Measurements from ENCODE around the gene FBXO36. TPM values are rescaled to one million over a fixed set of nuclear protein-coding genes. Genes with fewer than 3 reads are reported as not detected.

Gene FBXO36
- total RNA-seq, 2 experiments from 2014 or later, result 0.82 to 1.1 TPM

- H3K4me3 Mint-ChIP-seq, result no peak overlapping the region
- DNase-seq, result no peak
- POLR2A ChIA-PET, result no interaction called here
- CTCF ChIA-PET, result interaction anchor here (0.9 kb wide), 1 partner anchor 23 kb away, joined by 3 read pairs; no protein-coding TSS in a partner anchor
- H3K36me3 Mint-ChIP-seq (ENCODE audit: low read depth), result no peaks in the 10 kb centered on the region
- H3K9me3 Mint-ChIP-seq, result no peaks in the 10 kb centered on the region
- H3K27me3 Mint-ChIP-seq, result peaks cover 2% of the 10 kb centered on the region
- no peak overlapping the region for H3K27ac Mint-ChIP-seq
- no peaks in the 10 kb centered on the region for H3K4me1 Mint-ChIP-seq
Measured at GRCh38 chr2:230043461-230043860, 121.2 kb downstream of the FBXO36 start.

GRCh38 chr2:230046491-230046890 is 124.2 kb downstream of the FBXO36 start:
- POLR2A ChIA-PET, result no interaction called here
- CTCF ChIA-PET, result interaction anchor here (0.5 kb wide), 1 partner anchor 14 kb away, joined by 3 read pairs; no protein-coding TSS in a partner anchor
- no peaks in the 10 kb centered on the region for H3K27me3 Mint-ChIP-seq
- H3K27ac Mint-ChIP-seq, result no peak overlapping the region
- no peaks in the 10 kb centered on the region for H3K4me1 Mint-ChIP-seq
- no peak for DNase-seq
- no peak overlapping the region for H3K4me3 Mint-ChIP-seq
- H3K9me3 Mint-ChIP-seq, result no peaks in the 10 kb centered on the region
- H3K36me3 Mint-ChIP-seq (ENCODE audit: low read depth), result no peaks in the 10 kb centered on the region

GRCh38 chr2:230048010-230048671 is 125.8 kb downstream of the FBXO36 start:
- Mint-ChIP-seq H3K27me3 (no peaks in the 10 kb centered on the region), H3K36me3 (ENCODE audit: low read depth) (no peaks in the 10 kb centered on the region), H3K4me3 (no peak overlapping the region), H3K4me1 (no peaks in the 10 kb centered on the region), H3K27ac (no peak overlapping the region), H3K9me3 (no peaks in the 10 kb centered on the region)
- POLR2A ChIA-PET, result no interaction called here
- DNase-seq, result no peak
- CTCF ChIA-PET, result no interaction called here

GRCh38 chr2:230050136-230050535 is 127.8 kb downstream of the FBXO36 start:
- Mint-ChIP-seq H3K4me1 (no peaks in the 10 kb centered on the region), H3K9me3 (no peaks in the 10 kb centered on the region), H3K27me3 (no peaks in the 10 kb centered on the region), H3K27ac (no peak overlapping the region), H3K36me3 (ENCODE audit: low read depth) (no peaks in the 10 kb centered on the region), H3K4me3 (no peak overlapping the region)
- ChIA-PET POLR2A (no interaction called here), CTCF (interaction anchor here (0.6 to 2.0 kb wide), 3 partner anchors 14 to 577 kb away, joined by 3 to 7 read pairs (median 3); no protein-coding TSS in a partner anchor)
- DNase-seq, result no peak

GRCh38 chr2:230052299-230052698 is 130.0 kb downstream of the FBXO36 start:
- CTCF ChIA-PET, result interaction anchor here (2.3 kb wide), 1 partner anchor 15 kb away, joined by 11 read pairs; no protein-coding TSS in a partner anchor

GRCh38 chr2:230053753-230054478 is 131.6 kb downstream of the FBXO36 start:
- DNase-seq, result no peak
- no peaks in the 10 kb centered on the region for H3K27me3 Mint-ChIP-seq
- no peaks in the 10 kb centered on the region for H3K9me3 Mint-ChIP-seq
- ChIA-PET POLR2A (no interaction called here), CTCF (interaction anchor here (0.7 to 1.4 kb wide), 2 partner anchors 10 to 14 kb away, joined by 5 to 9 read pairs; partner anchors contain the start of gene SLC16A14)
- H3K4me3 Mint-ChIP-seq, result no peak overlapping the region
- peak overlapping the region; percentile 16 for H3K27ac Mint-ChIP-seq
- H3K4me1 Mint-ChIP-seq, result no peaks in the 10 kb centered on the region
- no peaks in the 10 kb centered on the region for H3K36me3 Mint-ChIP-seq (ENCODE audit: low read depth)

More at GRCh38 chr2:230052299-230052698, 130.0 kb downstream of the FBXO36 start:
- Mint-ChIP-seq H3K9me3 (no peaks in the 10 kb centered on the region), H3K4me1 (no peaks in the 10 kb centered on the region), H3K27ac (no peak overlapping the region), H3K36me3 (ENCODE audit: low read depth) (no peaks in the 10 kb centered on the region), H3K4me3 (no peak overlapping the region), H3K27me3 (no peaks in the 10 kb centered on the region)
- POLR2A ChIA-PET, result no interaction called here
- no peak for DNase-seq

GRCh38 chr2:230060672-230061293 is 138.5 kb downstream of the FBXO36 start:
- no peak overlapping the region for H3K4me3 Mint-ChIP-seq
- no peaks in the 10 kb centered on the region for H3K36me3 Mint-ChIP-seq (ENCODE audit: low read depth)
- ChIA-PET POLR2A (no interaction called here), CTCF (interaction anchor here (0.7 to 1.3 kb wide), 2 partner anchors 14 to 16 kb away, joined by 3 to 6 read pairs; no protein-coding TSS in a partner anchor)
- peaks cover 11% of the 10 kb centered on the region for H3K4me1 Mint-ChIP-seq
- H3K27ac Mint-ChIP-seq, result no peak overlapping the region
- H3K9me3 Mint-ChIP-seq, result peaks cover 7% of the 10 kb centered on the region
- DNase-seq, result no peak
- H3K27me3 Mint-ChIP-seq, result no peaks in the 10 kb centered on the region

Other genes starting within 250 kb of the FBXO36 start
- gene DNER, start 207.9 kb upstream of the FBXO36 start, total RNA-seq, result not detected
- gene TRIP12, start 494 bp upstream of the FBXO36 start, total RNA-seq, result 100 to 1,000 TPM; 232 to 296 TPM
- under 1 TPM; 0.08 to 0.27 TPM for gene SLC16A14, start 146.4 kb downstream of the FBXO36 start, total RNA-seq